Stimulated activated CD8-positive, alpha-beta memory T cell treated with anti-CD3 and anti-CD28 coated beads, Interleukin-15, amount 100 ng/mL, for 48 hours (primary cell): ENCODE results near the gene TMEM45B.
"Not testable (repeated sequence)": the region's sequence is repeated elsewhere in the genome, so short reads cannot be mapped to it uniquely, and the experiment has no call there.

ENCODE experiments used
- DNase-seq, 2 donors: peaks; one replicate each; pipeline ENCODE4 v3.0.0-alpha.2; 2020; ENCODE audit warnings: low read depth in 2 of 2

Gene TMEM45B

GRCh38 chr11:129808241-129808640 is 7.4 kb upstream of the TMEM45B start:
- not testable (repeated sequence) for DNase-seq

- DNase-seq, result no peak
Observed at GRCh38 chr11:129813231-129813791, 2.3 kb upstream of the TMEM45B start.

- DNase-seq, result peak; percentile 7 to 47
Observed at GRCh38 chr11:129814244-129815014, 1.2 kb upstream of the TMEM45B start.

GRCh38 chr11:129817534-129818051 is 1.9 kb downstream of the TMEM45B start:
- DNase-seq, result no peak

GRCh38 chr11:129818236-129818635 is 2.6 kb downstream of the TMEM45B start:
- DNase-seq, result not testable (repeated sequence)

GRCh38 chr11:129819237-129819636 is 3.6 kb downstream of the TMEM45B start:
- no peak for DNase-seq

GRCh38 chr11:129820228-129820627 is 4.6 kb downstream of the TMEM45B start:
- DNase-seq, result not testable (repeated sequence)

GRCh38 chr11:129823281-129823680 is 7.6 kb downstream of the TMEM45B start:
- DNase-seq, result not testable (repeated sequence)

GRCh38 chr11:129823799-129824198 is 8.2 kb downstream of the TMEM45B start:
- not testable (repeated sequence) for DNase-seq

GRCh38 chr11:129825380-129825779 is 9.7 kb downstream of the TMEM45B start:
- no peak for DNase-seq

GRCh38 chr11:129828301-129828836 is 12.7 kb downstream of the TMEM45B start:
- no peak for DNase-seq

- DNase-seq, result not testable (repeated sequence)
Observed at GRCh38 chr11:129829497-129829896, 13.8 kb downstream of the TMEM45B start.

GRCh38 chr11:129831227-129831626 is 15.6 kb downstream of the TMEM45B start:
- not testable (repeated sequence) for DNase-seq

GRCh38 chr11:129833260-129833659 is 17.6 kb downstream of the TMEM45B start:
- not testable (repeated sequence) for DNase-seq

GRCh38 chr11:129836423-129836891 is 20.8 kb downstream of the TMEM45B start:
- DNase-seq, result not testable (repeated sequence)

- no peak for DNase-seq
Observed at GRCh38 chr11:129836979-129837378, 21.3 kb downstream of the TMEM45B start.

- no peak for DNase-seq
Observed at GRCh38 chr11:129840236-129840635, 24.6 kb downstream of the TMEM45B start.

- no peak for DNase-seq
Observed at GRCh38 chr11:129842138-129842537, 26.5 kb downstream of the TMEM45B start.

GRCh38 chr11:129846508-129847335 is 31.1 kb downstream of the TMEM45B start:
- no peak for DNase-seq

GRCh38 chr11:129847361-129847760 is 31.7 kb downstream of the TMEM45B start:
- not testable (repeated sequence) for DNase-seq

GRCh38 chr11:129849447-129850130 is 33.9 kb downstream of the TMEM45B start:
- no peak for DNase-seq
